ENCODE data around the gene ANKMY1. TPM values are rescaled to one million over a fixed set of nuclear protein-coding genes. Genes with fewer than 3 reads are reported as not detected.

ANKMY1 gene
- total and polyA plus RNA-seq, 2 of the 13 experiments (the other 11 are each of a cell fraction or from before 2014, with no cell fraction given) = 11.7 to 18.8 TPM

- intact Hi-C loops (cut with micrococcal nuclease; ENCODE audit: unreplicated experiment) (no loop called here), in situ Hi-C loops (cut with HindIII; ENCODE audit: extremely low pct_ligation_motif_present, low pct_unique_long_range_greater_than_20kb) (loop anchor here (10.0 kb wide), 1 partner anchor 179 kb away; no protein-coding TSS in a partner anchor)
- WGBS (ENCODE audit: low lambda C conversion rate) = 95% methylated on average over 3 of the region's 6 CpGs
- H2AFZ ChIP-seq (ENCODE audit: low read length) = no peak overlapping the region
- POLR2A ChIA-PET = no interaction called here
- no peak for ATAC-seq
- CTCF ChIA-PET (ENCODE audit: low intra/inter-chr PET ratio, low total read pairs) = no interaction called here
- no peaks in the 10 kb centered on the region for H3K79me2 ChIP-seq (ENCODE audit: insufficient read depth, low read length)
- no TSS peak for BruUV-seq (replicated peaks)
- H3K4me1 ChIP-seq (ENCODE audit: insufficient read depth, low read length) = no peaks in the 10 kb centered on the region
- no peak overlapping the region for H3K27ac ChIP-seq (ENCODE audit: extremely low read length, insufficient read depth, low read length)
- H3K9ac ChIP-seq (ENCODE audit: insufficient read depth, low read depth, low read length) = no peak overlapping the region
- peaks cover 18% of the 10 kb centered on the region for H3K9me3 ChIP-seq (ENCODE audit: low read length)
- H3K4me2 ChIP-seq (ENCODE audit: low read depth, low read length) = no peak overlapping the region
- no peaks in the 10 kb centered on the region for H4K20me1 ChIP-seq (ENCODE audit: insufficient read depth, low read length)
- no peak for DNase-seq (ENCODE audit: low spot score)
- peaks cover 28 to 57% of the 10 kb centered on the region in 2 experiments for H3K36me3 ChIP-seq (replicated peaks in 1 of 2; ENCODE audit: control insufficient read depth in 1 of 2, insufficient read depth in 2 of 2, low read length in 2 of 2)
- FAIRE-seq = no peak
- H3K27me3 ChIP-seq (ENCODE audit: control insufficient read depth in 1 of 2, insufficient read depth in 2 of 2, low read length in 2 of 2) = no peaks in the 10 kb centered on the region
- H3K4me3 ChIP-seq (replicated peaks in 1 of 3; ENCODE audit: insufficient read depth in 1 of 3, low read depth in 2 of 3, low read length in 3 of 3) = no peak overlapping the region
- TF ChIP-seq, protein P1, sequence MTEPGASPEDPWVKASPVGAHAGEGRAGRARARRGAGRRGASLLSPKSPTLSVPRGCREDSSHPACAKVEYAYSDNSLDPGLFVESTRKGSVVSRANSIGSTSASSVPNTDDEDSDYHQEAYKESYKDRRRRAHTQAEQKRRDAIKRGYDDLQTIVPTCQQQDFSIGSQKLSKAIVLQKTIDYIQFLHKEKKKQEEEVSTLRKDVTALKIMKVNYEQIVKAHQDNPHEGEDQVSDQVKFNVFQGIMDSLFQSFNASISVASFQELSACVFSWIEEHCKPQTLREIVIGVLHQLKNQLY (CRISPR knock-in tag; IDR thresholded peaks at IDR 0.05) = no peak
- TF ChIP-seq E2F2 (CRISPR knock-in tag; IDR thresholded peaks at IDR 0.05; ENCODE audit: borderline replicate concordance) (no peak), ZFP91 (CRISPR knock-in tag; IDR thresholded peaks at IDR 0.05; ENCODE audit: borderline replicate concordance) (0 out of 2 replicates have a peak, but pooled peaks have one; percentile 7), POLR2AphosphoS5 (IDR thresholded peaks at IDR 0.05; ENCODE audit: low read depth, low read length) (no peak), CHD4 (IDR thresholded peaks at IDR 0.05; ENCODE audit: borderline replicate concordance, low read length) (no peak), POGK (CRISPR knock-in tag; conservative IDR thresholded peaks at IDR 0.05) (no peak), ZNF160 (CRISPR knock-in tag; IDR thresholded peaks at IDR 0.05) (no peak), AGO2 (optimal IDR thresholded peaks at IDR 0.05; ENCODE audit: low read depth, low read length) (peak; percentile 34), ZFX (CRISPR knock-in tag; IDR thresholded peaks at IDR 0.05; ENCODE audit: low read depth) (no peak), ZSCAN21 (CRISPR knock-in tag; IDR thresholded peaks at IDR 0.05; ENCODE audit: borderline replicate concordance) (no peak), AGO1 (IDR thresholded peaks at IDR 0.05; ENCODE audit: low read depth, low read length, poor library complexity, severe bottlenecking) (no peak), YEATS4 (CRISPR knock-in tag; IDR thresholded peaks at IDR 0.05; ENCODE audit: borderline replicate concordance) (no peak), ZNF615 (CRISPR knock-in tag; IDR thresholded peaks at IDR 0.05; ENCODE audit: borderline replicate concordance) (no peak)
- TF ChIP-seq, protein P2, sequence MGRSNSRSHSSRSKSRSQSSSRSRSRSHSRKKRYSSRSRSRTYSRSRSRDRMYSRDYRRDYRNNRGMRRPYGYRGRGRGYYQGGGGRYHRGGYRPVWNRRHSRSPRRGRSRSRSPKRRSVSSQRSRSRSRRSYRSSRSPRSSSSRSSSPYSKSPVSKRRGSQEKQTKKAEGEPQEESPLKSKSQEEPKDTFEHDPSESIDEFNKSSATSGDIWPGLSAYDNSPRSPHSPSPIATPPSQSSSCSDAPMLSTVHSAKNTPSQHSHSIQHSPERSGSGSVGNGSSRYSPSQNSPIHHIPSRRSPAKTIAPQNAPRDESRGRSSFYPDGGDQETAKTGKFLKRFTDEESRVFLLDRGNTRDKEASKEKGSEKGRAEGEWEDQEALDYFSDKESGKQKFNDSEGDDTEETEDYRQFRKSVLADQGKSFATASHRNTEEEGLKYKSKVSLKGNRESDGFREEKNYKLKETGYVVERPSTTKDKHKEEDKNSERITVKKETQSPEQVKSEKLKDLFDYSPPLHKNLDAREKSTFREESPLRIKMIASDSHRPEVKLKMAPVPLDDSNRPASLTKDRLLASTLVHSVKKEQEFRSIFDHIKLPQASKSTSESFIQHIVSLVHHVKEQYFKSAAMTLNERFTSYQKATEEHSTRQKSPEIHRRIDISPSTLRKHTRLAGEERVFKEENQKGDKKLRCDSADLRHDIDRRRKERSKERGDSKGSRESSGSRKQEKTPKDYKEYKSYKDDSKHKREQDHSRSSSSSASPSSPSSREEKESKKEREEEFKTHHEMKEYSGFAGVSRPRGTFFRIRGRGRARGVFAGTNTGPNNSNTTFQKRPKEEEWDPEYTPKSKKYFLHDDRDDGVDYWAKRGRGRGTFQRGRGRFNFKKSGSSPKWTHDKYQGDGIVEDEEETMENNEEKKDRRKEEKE (IDR thresholded peaks at IDR 0.05) = no peak
- TF ChIP-seq, protein P3, sequence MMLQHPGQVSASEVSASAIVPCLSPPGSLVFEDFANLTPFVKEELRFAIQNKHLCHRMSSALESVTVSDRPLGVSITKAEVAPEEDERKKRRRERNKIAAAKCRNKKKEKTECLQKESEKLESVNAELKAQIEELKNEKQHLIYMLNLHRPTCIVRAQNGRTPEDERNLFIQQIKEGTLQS (CRISPR knock-in tag; IDR thresholded peaks at IDR 0.05) = no peak
These were observed 32.0 kb downstream of the ANKMY1 start for GRCh38 chr2:240525802-240526201.

All from HepG2 (cell line).